Panc1 (cell line): ENCODE data around the gene KCNMA1. TPM values are rescaled to one million over a fixed set of nuclear protein-coding genes. Genes with fewer than 3 reads are reported as not detected.

Source experiments
- ATAC-seq: fragments of 200-7000 bp; cut with Tn5 transposase; 2 replicates; pipeline ENCODE4 v1.9.1; 2020; ENCODE audit warnings: mild to moderate bottlenecking, moderate library complexity
- BruUV-seq: library from RNA; stranded (reverse); fragments of 400-500 nt; replicated peaks from 2 replicates; lab custom pipeline; 2021; lab: Mats Ljungman, UMichigan
- CTCF ChIA-PET: fragments of 300-600 bp; sonication (Branson Sonifier 250); formaldehyde crosslinking; loops from one replicate; lab custom pipeline; 2022; ENCODE audit warnings: antibody characterized with exemption; lab: Charles Lee
- POLR2A ChIA-PET: fragments of 300-600 bp; sonication (Branson Sonifier 250); formaldehyde crosslinking; loops from one replicate; lab custom pipeline; 2022; ENCODE audit warnings: antibody characterized with exemption; lab: Charles Lee
- DNase-seq: peaks from one replicate; pipeline ENCODE4 v3.0.0-alpha.2; 2010; ENCODE audit warnings: low read depth, low spot score
- H3K27ac ChIP-seq: 2 replicates; pipeline ENCODE4 v1.5.1; 2011; ENCODE audit warnings: mild to moderate bottlenecking, low read length, inconsistent platforms
- H3K27me3 ChIP-seq: fragments of 200-500 bp; sonication (Bioruptor generic); 2 replicates; pipeline ENCODE4 v1.6.0; 2014; ENCODE audit warnings: low read length, inconsistent platforms; ENCODE audit not compliant: control insufficient read depth, insufficient read depth
- H3K36me3 ChIP-seq: fragments of 200-500 bp; sonication (Bioruptor generic); 2 replicates; pipeline ENCODE4 v1.5.1; 2014; ENCODE audit warnings: inconsistent platforms, mild to moderate bottlenecking, low read length, moderate library complexity; ENCODE audit not compliant: control insufficient read depth, insufficient read depth
- H3K4me1 ChIP-seq: 2 replicates; pipeline ENCODE4 v1.5.1; 2011; ENCODE audit warnings: inconsistent platforms, mild to moderate bottlenecking, low read length, moderate library complexity; ENCODE audit not compliant: control insufficient read depth, insufficient read depth
- H3K4me3 ChIP-seq, 2 experiments: 2 replicates each; pipeline ENCODE4 v1.5.1; 2011 to 2012; ENCODE audit warnings: low read depth in 2 of 2, low read length in 2 of 2, mild to moderate bottlenecking in 2 of 2, inconsistent platforms in 1 of 2, moderate library complexity in 1 of 2
- H3K9me3 ChIP-seq: fragments of 200-500 bp; sonication (Bioruptor generic); 2 replicates; pipeline ENCODE4 v1.5.1; 2014; ENCODE audit warnings: low read depth, mild to moderate bottlenecking, inconsistent platforms, low read length, moderate library complexity; ENCODE audit not compliant: control insufficient read depth, insufficient read depth
- POLR2AphosphoS5 ChIP-seq: IDR thresholded peaks from 2 replicates; pipeline ENCODE4 v1.6.1; 2012; ENCODE audit warnings: mild to moderate bottlenecking, low read depth, low read length, moderate library complexity
- SIN3A ChIP-seq: IDR thresholded peaks from 2 replicates; pipeline ENCODE4 v1.6.1; 2012; ENCODE audit warnings: low read depth, mild to moderate bottlenecking, low read length, moderate library complexity, borderline replicate concordance; ENCODE audit not compliant: insufficient read depth
- TCF7L2 ChIP-seq: IDR thresholded peaks from 2 replicates; pipeline ENCODE4 v1.6.1; 2011; ENCODE audit warnings: mild to moderate bottlenecking, low read depth, low read length, inconsistent platforms
- in situ Hi-C: cut with HindIII; loops from 2 replicates; pipeline ENCODE4 v1.10.0; 2016; ENCODE audit warnings: low sequenced_read_pairs, low pct_unique_long_range_greater_than_20kb
- intact Hi-C: fragments of 100-400 bp; cut with micrococcal nuclease; formaldehyde crosslinking; loops from one replicate; pipeline ENCODE4 v1.10.0; 2022; ENCODE audit not compliant: unreplicated experiment
- total RNA-seq: library from RNA; stranded (reverse); gene quantifications from one replicate; pipeline ENCODE4 v1.2.1, GENCODE V29; 2021; ENCODE audit not compliant: unreplicated experiment
- TF ChIP-seq, protein P1 (sequence below): fragments of 450-650 bp; IDR thresholded peaks from 2 replicates; pipeline ENCODE4 v1.5.1; 2017; ENCODE audit warnings: mild to moderate bottlenecking
- TF ChIP-seq, protein P2 (sequence below), 2 experiments: IDR thresholded peaks; 2 replicates each; pipeline ENCODE4 v1.6.1; 2011 to 2012; ENCODE audit warnings: low read depth in 2 of 2, control low read depth in 1 of 2, low read length in 1 of 2, mild to moderate bottlenecking in 1 of 2, moderate library complexity in 1 of 2; ENCODE audit not compliant: insufficient read depth in 1 of 2

The KCNMA1 gene
- total RNA-seq, 1 experiment from 2014 or later, result 91.9 TPM

DNA sequence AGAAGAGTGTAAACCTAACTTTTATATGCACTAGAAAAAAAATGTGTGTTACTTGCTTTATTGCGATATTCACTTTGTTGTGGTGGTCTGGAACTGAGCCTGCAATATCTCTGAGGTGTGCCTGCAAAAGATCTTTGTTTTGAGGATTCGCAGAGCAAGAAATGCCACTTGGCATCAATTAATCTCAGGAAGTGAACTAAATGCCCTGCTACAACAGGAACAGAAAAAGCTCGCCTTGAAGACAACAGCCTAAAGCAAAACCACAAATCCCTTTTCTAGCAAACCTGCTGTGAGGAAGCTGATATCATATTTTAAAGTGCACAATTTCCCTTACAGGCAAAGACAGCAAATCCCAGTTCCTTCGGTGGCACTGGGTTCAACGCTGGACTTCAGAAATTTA is 675.8 kb downstream of the KCNMA1 start:
- TF ChIP-seq TCF7L2 (no peak), POLR2AphosphoS5 (no peak), SIN3A (no peak)
- TF ChIP-seq, protein P1, sequence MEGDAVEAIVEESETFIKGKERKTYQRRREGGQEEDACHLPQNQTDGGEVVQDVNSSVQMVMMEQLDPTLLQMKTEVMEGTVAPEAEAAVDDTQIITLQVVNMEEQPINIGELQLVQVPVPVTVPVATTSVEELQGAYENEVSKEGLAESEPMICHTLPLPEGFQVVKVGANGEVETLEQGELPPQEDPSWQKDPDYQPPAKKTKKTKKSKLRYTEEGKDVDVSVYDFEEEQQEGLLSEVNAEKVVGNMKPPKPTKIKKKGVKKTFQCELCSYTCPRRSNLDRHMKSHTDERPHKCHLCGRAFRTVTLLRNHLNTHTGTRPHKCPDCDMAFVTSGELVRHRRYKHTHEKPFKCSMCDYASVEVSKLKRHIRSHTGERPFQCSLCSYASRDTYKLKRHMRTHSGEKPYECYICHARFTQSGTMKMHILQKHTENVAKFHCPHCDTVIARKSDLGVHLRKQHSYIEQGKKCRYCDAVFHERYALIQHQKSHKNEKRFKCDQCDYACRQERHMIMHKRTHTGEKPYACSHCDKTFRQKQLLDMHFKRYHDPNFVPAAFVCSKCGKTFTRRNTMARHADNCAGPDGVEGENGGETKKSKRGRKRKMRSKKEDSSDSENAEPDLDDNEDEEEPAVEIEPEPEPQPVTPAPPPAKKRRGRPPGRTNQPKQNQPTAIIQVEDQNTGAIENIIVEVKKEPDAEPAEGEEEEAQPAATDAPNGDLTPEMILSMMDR, result no peak
- TF ChIP-seq, protein P2, sequence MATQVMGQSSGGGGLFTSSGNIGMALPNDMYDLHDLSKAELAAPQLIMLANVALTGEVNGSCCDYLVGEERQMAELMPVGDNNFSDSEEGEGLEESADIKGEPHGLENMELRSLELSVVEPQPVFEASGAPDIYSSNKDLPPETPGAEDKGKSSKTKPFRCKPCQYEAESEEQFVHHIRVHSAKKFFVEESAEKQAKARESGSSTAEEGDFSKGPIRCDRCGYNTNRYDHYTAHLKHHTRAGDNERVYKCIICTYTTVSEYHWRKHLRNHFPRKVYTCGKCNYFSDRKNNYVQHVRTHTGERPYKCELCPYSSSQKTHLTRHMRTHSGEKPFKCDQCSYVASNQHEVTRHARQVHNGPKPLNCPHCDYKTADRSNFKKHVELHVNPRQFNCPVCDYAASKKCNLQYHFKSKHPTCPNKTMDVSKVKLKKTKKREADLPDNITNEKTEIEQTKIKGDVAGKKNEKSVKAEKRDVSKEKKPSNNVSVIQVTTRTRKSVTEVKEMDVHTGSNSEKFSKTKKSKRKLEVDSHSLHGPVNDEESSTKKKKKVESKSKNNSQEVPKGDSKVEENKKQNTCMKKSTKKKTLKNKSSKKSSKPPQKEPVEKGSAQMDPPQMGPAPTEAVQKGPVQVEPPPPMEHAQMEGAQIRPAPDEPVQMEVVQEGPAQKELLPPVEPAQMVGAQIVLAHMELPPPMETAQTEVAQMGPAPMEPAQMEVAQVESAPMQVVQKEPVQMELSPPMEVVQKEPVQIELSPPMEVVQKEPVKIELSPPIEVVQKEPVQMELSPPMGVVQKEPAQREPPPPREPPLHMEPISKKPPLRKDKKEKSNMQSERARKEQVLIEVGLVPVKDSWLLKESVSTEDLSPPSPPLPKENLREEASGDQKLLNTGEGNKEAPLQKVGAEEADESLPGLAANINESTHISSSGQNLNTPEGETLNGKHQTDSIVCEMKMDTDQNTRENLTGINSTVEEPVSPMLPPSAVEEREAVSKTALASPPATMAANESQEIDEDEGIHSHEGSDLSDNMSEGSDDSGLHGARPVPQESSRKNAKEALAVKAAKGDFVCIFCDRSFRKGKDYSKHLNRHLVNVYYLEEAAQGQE (IDR thresholded peaks at IDR 0.05; ENCODE audit: insufficient read depth in 1 of 2, low read depth in 2 of 2, low read length in 1 of 2), result no peak
- intact Hi-C loops (no loop called here), in situ Hi-C loops (no loop called here)
- ChIA-PET POLR2A (interaction anchor here (1.1 kb wide), 1 partner anchor 9 kb away, joined by 3 read pairs; no protein-coding TSS in a partner anchor), CTCF (no interaction called here)
- H3K27me3 ChIP-seq, result no peaks in the 10 kb centered on the region
- no peaks in the 10 kb centered on the region for H3K4me1 ChIP-seq
- BruUV-seq, result no TSS peak
- H3K27ac ChIP-seq, result no peak overlapping the region
- DNase-seq (no peak), ATAC-seq (no peak)
- no peaks in the 10 kb centered on the region for H3K36me3 ChIP-seq
- H3K4me3 ChIP-seq, result no peak overlapping the region
- no peaks in the 10 kb centered on the region for H3K9me3 ChIP-seq

DNA sequence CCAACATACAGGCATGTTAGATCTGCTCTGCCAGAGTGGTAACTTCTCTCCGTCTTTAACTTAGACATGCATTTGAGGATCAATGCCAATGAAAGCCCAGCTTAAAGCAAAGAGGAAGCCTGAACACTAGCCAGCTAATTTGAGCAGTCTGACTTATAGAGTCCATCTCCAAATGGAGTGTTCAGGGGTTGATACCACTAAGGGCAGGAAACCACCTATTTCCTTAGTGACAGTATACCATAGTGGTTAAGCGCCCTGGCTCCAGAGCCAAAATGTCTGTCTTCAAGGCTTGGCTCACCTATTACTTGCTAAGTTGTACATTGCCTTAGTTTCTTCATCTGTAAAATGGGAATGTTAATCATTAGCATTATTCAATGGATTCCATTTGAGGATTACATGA is 678.5 kb downstream of the KCNMA1 start:
- Histone ChIP-seq H3K27me3 (no peaks in the 10 kb centered on the region), H3K36me3 (no peaks in the 10 kb centered on the region), H3K9me3 (no peaks in the 10 kb centered on the region), H3K4me3 (no peak overlapping the region), H3K27ac (no peak overlapping the region), H3K4me1 (no peaks in the 10 kb centered on the region)
- no peak for ATAC-seq
- in situ Hi-C loops, result no loop called here
- ChIA-PET CTCF (no interaction called here), POLR2A (no interaction called here)
- intact Hi-C loops, result no loop called here
- TF ChIP-seq POLR2AphosphoS5 (no peak), TCF7L2 (no peak), SIN3A (no peak)
- TF ChIP-seq, protein P2 (IDR thresholded peaks at IDR 0.05; ENCODE audit: insufficient read depth in 1 of 2, low read depth in 2 of 2, low read length in 1 of 2), result no peak
- TF ChIP-seq, protein P1, result no peak
- no TSS peak for BruUV-seq
- no peak for DNase-seq
